HepG2 (cell line): Measurements from ENCODE around the gene PLVAP. TPM values are rescaled to one million over a fixed set of nuclear protein-coding genes. Genes with fewer than 3 reads are reported as not detected.

Experiments used
- MLXIP ChIP-seq: sonication (generic); formaldehyde crosslinking; IDR thresholded peaks from 2 replicates; pipeline ENCODE4 v1.9.0; 2021; ENCODE audit warnings: missing genetic modification reagents, borderline replicate concordance
- NPAS2 ChIP-seq: sonication (generic); formaldehyde crosslinking; IDR thresholded peaks from 2 replicates; pipeline ENCODE4 v1.8.0; 2022; ENCODE audit warnings: mild to moderate bottlenecking, missing genetic modification reagents, borderline replicate concordance
- TMF1 ChIP-seq: sonication (generic); formaldehyde crosslinking; IDR thresholded peaks from 2 replicates; pipeline ENCODE4 v1.8.1; 2022; ENCODE audit warnings: low read depth, missing genetic modification reagents
- TSC22D2 ChIP-seq: sonication (generic); formaldehyde crosslinking; IDR thresholded peaks from 2 replicates; pipeline ENCODE4 v1.5.1; 2020; ENCODE audit warnings: missing genetic modification reagents, mild to moderate bottlenecking, borderline replicate concordance
- ZBTB10 ChIP-seq: sonication (generic); formaldehyde crosslinking; IDR thresholded peaks from 2 replicates; pipeline ENCODE4 v1.4.0; 2020; ENCODE audit warnings: missing genetic modification reagents, borderline replicate concordance
- ZNF253 ChIP-seq: sonication (generic); formaldehyde crosslinking; IDR thresholded peaks from 2 replicates; pipeline ENCODE4 v1.8.0; 2022; ENCODE audit warnings: mild to moderate bottlenecking, missing genetic modification reagents, borderline replicate concordance
- ZNF441 ChIP-seq: sonication (generic); formaldehyde crosslinking; IDR thresholded peaks from 2 replicates; pipeline ENCODE4 v1.7.0; 2021; ENCODE audit warnings: missing genetic modification reagents, borderline replicate concordance
- ZNF761 ChIP-seq: sonication (generic); formaldehyde crosslinking; conservative IDR thresholded peaks from 2 replicates; pipeline ENCODE4 v1.4.0; 2020; ENCODE audit warnings: mild to moderate bottlenecking, missing genetic modification reagents
- ZNF776 ChIP-seq: sonication (generic); formaldehyde crosslinking; IDR thresholded peaks from 2 replicates; pipeline ENCODE4 v1.4.0; 2020; ENCODE audit warnings: mild to moderate bottlenecking, missing genetic modification reagents
- polyA plus RNA-seq, 8 experiments: library from polyadenylated mRNA; depleted of rRNA in 3 of 8; stranded (reverse) in 7 of 8; unstranded in 1 of 8; fragments of >200 nt; fragmentation: Illumina TruSeq in 4 of 8; extraction: Trizol in 4 of 8; gene quantifications; 2 replicates each; pipeline versions ENCODE4 v1.2.1 to v1.2.3, GENCODE V29; 2011 to 2016; ENCODE audit warnings: low read depth in 4 of 8, missing spikeins in 1 of 8, mixed read lengths in 1 of 8; ENCODE audit not compliant: insufficient read depth in 1 of 8
- total RNA-seq, 5 experiments: library from RNA; depleted of rRNA; stranded (reverse); fragments of >200 nt; fragmentation: Illumina TruSeq; extraction: Trizol; gene quantifications; 2 replicates each; pipeline ENCODE4 v1.2.3, GENCODE V29; 2016; ENCODE audit warnings: low read depth in 1 of 5
- TF ChIP-seq, protein P1 (sequence below): sonication (generic); formaldehyde crosslinking; IDR thresholded peaks from 2 replicates; pipeline ENCODE4 v1.5.0; 2020; ENCODE audit warnings: mild to moderate bottlenecking, missing genetic modification reagents, borderline replicate concordance
- TF ChIP-seq, protein P2 (sequence below): sonication (generic); formaldehyde crosslinking; IDR thresholded peaks from 2 replicates; pipeline ENCODE4 v1.4.0; 2020; ENCODE audit warnings: missing genetic modification reagents

Gene PLVAP
- total and polyA plus RNA-seq, 2 of the 13 experiments (the other 11 are each of a cell fraction or from before 2014, with no cell fraction given): 0.26 TPM; not detected in 1

DNA sequence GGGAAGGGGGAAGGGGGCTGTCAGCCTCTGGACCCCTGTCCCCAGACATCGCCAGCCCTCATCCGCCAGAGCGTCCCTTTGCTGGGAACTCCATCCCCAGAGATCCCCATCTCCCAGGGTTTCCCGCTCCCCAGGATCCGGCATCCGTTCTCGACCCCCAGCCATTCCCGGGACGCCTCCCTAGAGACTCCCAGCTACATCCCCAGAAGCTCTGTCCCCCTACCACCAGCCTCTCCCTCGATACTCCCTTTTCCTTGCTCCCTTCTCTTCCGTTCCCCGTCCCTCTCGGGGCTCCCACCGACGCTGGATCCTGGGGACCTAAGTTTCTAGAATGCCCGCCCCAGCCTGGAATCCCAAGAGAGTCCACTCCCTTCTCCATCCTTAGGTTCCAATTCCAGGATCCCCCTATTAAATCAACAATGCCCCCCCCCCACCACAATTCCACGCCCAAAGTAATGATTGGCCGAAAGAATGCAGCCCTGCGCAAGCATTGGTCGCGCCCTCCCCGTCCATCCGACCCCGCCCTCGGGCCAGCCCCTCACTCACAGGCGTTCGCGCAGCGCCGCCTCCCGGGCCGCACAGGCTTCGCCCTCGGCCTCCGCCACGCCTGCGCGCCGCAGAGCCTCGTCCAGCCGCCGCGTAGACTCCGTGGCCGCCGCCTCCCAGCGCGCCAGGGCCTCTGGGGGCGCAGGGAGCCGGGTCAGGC lies 13.7 kb upstream of the PLVAP start (continued):
- no peak for TF ChIP-seq MLXIP (CRISPR knock-in tag)
- no peak for TF ChIP-seq NPAS2 (CRISPR knock-in tag)
- TF ChIP-seq TSC22D2 (CRISPR knock-in tag): no peak
- TF ChIP-seq ZBTB10: no peak
- 0 out of 2 replicates have a peak, but pooled peaks have one; percentile 10 for TF ChIP-seq ZNF253 (CRISPR knock-in tag)
- TF ChIP-seq, protein P1, sequence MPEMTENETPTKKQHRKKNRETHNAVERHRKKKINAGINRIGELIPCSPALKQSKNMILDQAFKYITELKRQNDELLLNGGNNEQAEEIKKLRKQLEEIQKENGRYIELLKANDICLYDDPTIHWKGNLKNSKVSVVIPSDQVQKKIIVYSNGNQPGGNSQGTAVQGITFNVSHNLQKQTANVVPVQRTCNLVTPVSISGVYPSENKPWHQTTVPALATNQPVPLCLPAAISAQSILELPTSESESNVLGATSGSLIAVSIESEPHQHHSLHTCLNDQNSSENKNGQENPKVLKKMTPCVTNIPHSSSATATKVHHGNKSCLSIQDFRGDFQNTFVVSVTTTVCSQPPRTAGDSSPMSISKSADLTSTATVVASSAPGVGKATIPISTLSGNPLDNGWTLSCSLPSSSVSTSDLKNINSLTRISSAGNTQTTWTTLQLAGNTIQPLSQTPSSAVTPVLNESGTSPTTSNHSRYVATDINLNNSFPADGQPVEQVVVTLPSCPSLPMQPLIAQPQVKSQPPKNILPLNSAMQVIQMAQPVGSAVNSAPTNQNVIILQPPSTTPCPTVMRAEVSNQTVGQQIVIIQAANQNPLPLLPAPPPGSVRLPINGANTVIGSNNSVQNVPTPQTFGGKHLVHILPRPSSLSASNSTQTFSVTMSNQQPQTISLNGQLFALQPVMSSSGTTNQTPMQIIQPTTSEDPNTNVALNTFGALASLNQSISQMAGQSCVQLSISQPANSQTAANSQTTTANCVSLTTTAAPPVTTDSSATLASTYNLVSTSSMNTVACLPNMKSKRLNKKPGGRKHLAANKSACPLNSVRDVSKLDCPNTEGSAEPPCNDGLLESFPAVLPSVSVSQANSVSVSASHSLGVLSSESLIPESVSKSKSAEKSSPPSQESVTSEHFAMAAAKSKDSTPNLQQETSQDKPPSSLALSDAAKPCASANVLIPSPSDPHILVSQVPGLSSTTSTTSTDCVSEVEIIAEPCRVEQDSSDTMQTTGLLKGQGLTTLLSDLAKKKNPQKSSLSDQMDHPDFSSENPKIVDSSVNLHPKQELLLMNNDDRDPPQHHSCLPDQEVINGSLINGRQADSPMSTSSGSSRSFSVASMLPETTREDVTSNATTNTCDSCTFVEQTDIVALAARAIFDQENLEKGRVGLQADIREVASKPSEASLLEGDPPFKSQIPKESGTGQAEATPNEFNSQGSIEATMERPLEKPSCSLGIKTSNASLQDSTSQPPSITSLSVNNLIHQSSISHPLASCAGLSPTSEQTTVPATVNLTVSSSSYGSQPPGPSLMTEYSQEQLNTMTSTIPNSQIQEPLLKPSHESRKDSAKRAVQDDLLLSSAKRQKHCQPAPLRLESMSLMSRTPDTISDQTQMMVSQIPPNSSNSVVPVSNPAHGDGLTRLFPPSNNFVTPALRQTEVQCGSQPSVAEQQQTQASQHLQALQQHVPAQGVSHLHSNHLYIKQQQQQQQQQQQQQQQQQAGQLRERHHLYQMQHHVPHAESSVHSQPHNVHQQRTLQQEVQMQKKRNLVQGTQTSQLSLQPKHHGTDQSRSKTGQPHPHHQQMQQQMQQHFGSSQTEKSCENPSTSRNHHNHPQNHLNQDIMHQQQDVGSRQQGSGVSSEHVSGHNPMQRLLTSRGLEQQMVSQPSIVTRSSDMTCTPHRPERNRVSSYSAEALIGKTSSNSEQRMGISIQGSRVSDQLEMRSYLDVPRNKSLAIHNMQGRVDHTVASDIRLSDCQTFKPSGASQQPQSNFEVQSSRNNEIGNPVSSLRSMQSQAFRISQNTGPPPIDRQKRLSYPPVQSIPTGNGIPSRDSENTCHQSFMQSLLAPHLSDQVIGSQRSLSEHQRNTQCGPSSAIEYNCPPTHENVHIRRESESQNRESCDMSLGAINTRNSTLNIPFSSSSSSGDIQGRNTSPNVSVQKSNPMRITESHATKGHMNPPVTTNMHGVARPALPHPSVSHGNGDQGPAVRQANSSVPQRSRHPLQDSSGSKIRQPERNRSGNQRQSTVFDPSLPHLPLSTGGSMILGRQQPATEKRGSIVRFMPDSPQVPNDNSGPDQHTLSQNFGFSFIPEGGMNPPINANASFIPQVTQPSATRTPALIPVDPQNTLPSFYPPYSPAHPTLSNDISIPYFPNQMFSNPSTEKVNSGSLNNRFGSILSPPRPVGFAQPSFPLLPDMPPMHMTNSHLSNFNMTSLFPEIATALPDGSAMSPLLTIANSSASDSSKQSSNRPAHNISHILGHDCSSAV (CRISPR knock-in tag): no peak
- no peak for TF ChIP-seq TMF1 (CRISPR knock-in tag)
- TF ChIP-seq, protein P2, sequence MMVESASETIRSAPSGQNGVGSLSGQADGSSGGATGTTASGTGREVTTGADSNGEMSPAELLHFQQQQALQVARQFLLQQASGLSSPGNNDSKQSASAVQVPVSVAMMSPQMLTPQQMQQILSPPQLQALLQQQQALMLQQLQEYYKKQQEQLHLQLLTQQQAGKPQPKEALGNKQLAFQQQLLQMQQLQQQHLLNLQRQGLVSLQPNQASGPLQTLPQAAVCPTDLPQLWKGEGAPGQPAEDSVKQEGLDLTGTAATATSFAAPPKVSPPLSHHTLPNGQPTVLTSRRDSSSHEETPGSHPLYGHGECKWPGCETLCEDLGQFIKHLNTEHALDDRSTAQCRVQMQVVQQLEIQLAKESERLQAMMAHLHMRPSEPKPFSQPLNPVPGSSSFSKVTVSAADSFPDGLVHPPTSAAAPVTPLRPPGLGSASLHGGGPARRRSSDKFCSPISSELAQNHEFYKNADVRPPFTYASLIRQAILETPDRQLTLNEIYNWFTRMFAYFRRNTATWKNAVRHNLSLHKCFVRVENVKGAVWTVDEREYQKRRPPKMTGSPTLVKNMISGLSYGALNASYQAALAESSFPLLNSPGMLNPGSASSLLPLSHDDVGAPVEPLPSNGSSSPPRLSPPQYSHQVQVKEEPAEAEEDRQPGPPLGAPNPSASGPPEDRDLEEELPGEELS (CRISPR knock-in tag): no peak
- TF ChIP-seq ZNF761: no peak
- TF ChIP-seq ZNF441 (CRISPR knock-in tag): no peak
- no peak for TF ChIP-seq ZNF776
